Adipocyte (in vitro differentiated cells): Measurements from ENCODE around the gene STK33.
"Not testable (repeated sequence)": the region's sequence is repeated elsewhere in the genome, so short reads cannot be mapped to it uniquely, and the experiment has no call there.

Source experiments
- DNase-seq: peaks from one replicate; pipeline ENCODE4 v3.0.0-alpha.2; 2015; ENCODE audit warnings: low read depth
- H3K27me3 ChIP-seq: replicated peaks from 2 replicates; pipeline ENCODE4 v1.7.0; 2013; ENCODE audit warnings: mild to moderate bottlenecking, low read length, moderate library complexity; ENCODE audit not compliant: control insufficient read depth, insufficient read depth
- H3K36me3 ChIP-seq: 2 replicates; pipeline ENCODE4 v1.7.0; 2013; ENCODE audit warnings: low read length, mild to moderate bottlenecking, moderate library complexity; ENCODE audit not compliant: control insufficient read depth, insufficient read depth, severe bottlenecking
- H3K4me1 ChIP-seq: 2 replicates; pipeline ENCODE4 v1.7.0; 2013; ENCODE audit warnings: mild to moderate bottlenecking, low read length, moderate library complexity; ENCODE audit not compliant: control insufficient read depth, insufficient read depth
- H3K4me3 ChIP-seq: 2 replicates; pipeline ENCODE4 v1.7.0; 2013; ENCODE audit warnings: mild to moderate bottlenecking, low read length, moderate library complexity
- H3K9ac ChIP-seq: 2 replicates; pipeline ENCODE4 v1.7.0; 2013; ENCODE audit warnings: mild to moderate bottlenecking, low read length, moderate library complexity
- H3K9me3 ChIP-seq: 2 replicates; pipeline ENCODE4 v1.7.0; 2013; ENCODE audit warnings: mild to moderate bottlenecking, low read length, moderate library complexity; ENCODE audit not compliant: control insufficient read depth

STK33 gene

DNA sequence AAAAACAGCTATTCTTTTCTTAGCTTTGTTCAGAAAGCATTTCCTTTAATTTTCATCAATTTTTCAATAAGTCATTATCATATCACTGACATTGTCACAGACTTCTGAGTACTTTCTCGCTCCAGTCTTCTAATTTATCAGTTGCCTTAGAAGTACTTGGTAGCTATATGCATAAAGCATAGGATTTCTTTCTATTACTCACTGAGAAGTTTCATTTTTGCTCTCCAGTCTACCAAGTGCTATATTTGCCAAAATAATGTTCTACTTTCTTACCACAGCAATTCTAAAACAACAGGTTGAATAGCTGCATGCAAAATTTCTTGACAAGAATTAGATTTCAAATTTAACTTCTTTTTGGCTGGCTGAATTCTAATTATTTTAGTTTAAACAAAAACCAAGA is 116.3 kb downstream of the STK33 start:
- no peak overlapping the region for H3K9ac ChIP-seq
- H3K36me3 ChIP-seq, result no peaks in the 10 kb centered on the region
- no peak overlapping the region for H3K4me3 ChIP-seq
- H3K9me3 ChIP-seq, result no peaks in the 10 kb centered on the region
- no peaks in the 10 kb centered on the region for H3K27me3 ChIP-seq
- no peaks in the 10 kb centered on the region for H3K4me1 ChIP-seq
- no peak for DNase-seq

GRCh38 chr11:8477151-8477550 is 116.9 kb downstream of the STK33 start:
- no peaks in the 10 kb centered on the region for H3K36me3 ChIP-seq
- DNase-seq, result no peak
- no peak overlapping the region for H3K4me3 ChIP-seq
- H3K27me3 ChIP-seq, result no peaks in the 10 kb centered on the region
- no peaks in the 10 kb centered on the region for H3K9me3 ChIP-seq
- no peak overlapping the region for H3K9ac ChIP-seq
- no peaks in the 10 kb centered on the region for H3K4me1 ChIP-seq

DNA sequence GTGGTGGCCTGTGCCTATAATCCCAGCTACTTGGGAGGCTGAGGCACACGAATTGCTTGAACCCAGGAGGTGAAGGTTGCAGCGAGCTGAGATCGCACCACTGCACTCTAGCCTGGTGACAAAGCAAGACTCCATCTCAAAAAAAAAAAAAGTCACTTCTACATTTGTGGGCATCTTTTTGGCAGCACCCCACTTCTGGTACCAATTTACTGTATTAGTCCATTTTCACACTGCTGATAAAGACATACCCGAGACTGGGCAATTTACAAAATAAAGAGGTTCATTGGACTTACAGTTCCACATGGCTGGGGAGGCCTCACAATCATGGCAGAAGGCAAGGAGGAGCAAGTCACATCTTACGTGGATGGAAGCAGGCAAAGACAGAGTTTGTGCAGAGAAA is 126.2 kb downstream of the STK33 start:
- not testable (repeated sequence) for H3K9ac ChIP-seq, DNase-seq, H3K27me3 ChIP-seq, H3K4me3 ChIP-seq, H3K4me1 ChIP-seq, H3K36me3 ChIP-seq
- H3K9me3 ChIP-seq, result peaks cover 14% of the 10 kb centered on the region

GRCh38 chr11:8467356-8467755 is 126.7 kb downstream of the STK33 start:
- H3K9me3 ChIP-seq, result peaks cover 14% of the 10 kb centered on the region
- H3K27me3 ChIP-seq, H3K4me1 ChIP-seq, H3K9ac ChIP-seq, H3K4me3 ChIP-seq, DNase-seq, H3K36me3 ChIP-seq: not testable (repeated sequence)

DNA sequence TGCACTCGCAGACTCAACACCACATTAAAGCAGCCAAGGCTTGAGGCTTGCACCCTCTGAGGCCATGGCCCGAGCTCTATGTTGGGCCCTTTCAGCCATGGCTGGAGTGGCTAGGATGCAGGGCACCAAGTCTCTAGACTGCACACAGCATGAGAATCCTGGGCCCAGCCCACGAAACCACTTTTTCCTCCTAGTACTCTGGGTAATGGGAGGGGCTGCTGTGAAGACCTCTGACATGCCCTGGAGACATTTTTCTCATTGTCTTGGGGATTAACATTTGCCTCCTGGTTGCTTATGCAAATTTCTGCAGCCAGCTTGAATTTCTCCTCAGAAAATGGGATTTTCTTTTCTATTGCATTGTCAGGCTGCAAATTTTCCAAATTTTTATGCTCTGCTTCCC is 127.1 kb downstream of the STK33 start:
- peaks cover 14% of the 10 kb centered on the region for H3K9me3 ChIP-seq
- not testable (repeated sequence) for DNase-seq, H3K36me3 ChIP-seq, H3K27me3 ChIP-seq, H3K4me1 ChIP-seq, H3K4me3 ChIP-seq, H3K9ac ChIP-seq

DNA sequence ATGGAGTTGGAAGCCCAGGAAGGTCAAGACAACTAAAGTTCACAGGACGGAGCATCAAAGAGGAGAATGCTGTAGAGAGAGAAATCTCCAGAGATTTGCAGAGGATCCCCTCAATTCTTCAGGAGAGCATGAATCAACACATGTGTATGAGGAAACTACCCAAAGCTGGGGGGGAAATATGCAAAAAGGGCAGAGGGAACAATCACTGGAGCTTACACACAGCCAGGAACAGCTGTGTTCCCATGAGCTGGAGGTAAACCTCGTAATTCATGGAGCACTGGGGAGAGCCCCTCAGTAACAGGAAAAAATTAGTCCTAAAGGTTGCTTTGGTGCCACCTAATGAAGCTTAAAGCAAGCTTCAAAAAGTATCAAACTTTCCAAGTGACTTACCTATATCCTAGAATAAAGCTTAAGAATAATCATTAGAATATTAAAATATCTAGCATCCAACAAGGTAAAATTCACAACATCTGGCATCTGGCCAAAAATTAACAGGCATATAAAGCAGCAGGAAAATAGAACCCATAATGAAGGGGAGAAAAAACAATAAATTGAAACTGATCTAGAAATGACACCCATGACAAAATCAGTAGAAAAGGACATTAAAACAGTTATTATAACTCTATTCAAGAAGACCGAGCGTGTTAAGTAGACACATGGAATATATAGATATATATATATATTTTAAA is 134.2 kb downstream of the STK33 start:
- no peak overlapping the region for H3K4me3 ChIP-seq
- H3K36me3 ChIP-seq, result no peaks in the 10 kb centered on the region
- DNase-seq, result no peak
- no peaks in the 10 kb centered on the region for H3K4me1 ChIP-seq
- H3K27me3 ChIP-seq, result no peaks in the 10 kb centered on the region
- H3K9ac ChIP-seq, result no peak overlapping the region
- no peaks in the 10 kb centered on the region for H3K9me3 ChIP-seq

GRCh38 chr11:8442301-8442700 is 151.7 kb downstream of the STK33 start:
- no peaks in the 10 kb centered on the region for H3K4me1 ChIP-seq
- no peak overlapping the region for H3K4me3 ChIP-seq
- H3K9ac ChIP-seq, result no peak overlapping the region
- H3K36me3 ChIP-seq, result no peaks in the 10 kb centered on the region
- no peaks in the 10 kb centered on the region for H3K9me3 ChIP-seq
- no peaks in the 10 kb centered on the region for H3K27me3 ChIP-seq
- no peak for DNase-seq

- Histone ChIP-seq H3K4me3 (no peak overlapping the region), H3K27me3 (no peaks in the 10 kb centered on the region), H3K9ac (no peak overlapping the region), H3K4me1 (no peaks in the 10 kb centered on the region), H3K36me3 (no peaks in the 10 kb centered on the region), H3K9me3 (no peaks in the 10 kb centered on the region)
- no peak for DNase-seq
Measured at GRCh38 chr11:8440649-8441048, 153.4 kb downstream of the STK33 start.

DNA sequence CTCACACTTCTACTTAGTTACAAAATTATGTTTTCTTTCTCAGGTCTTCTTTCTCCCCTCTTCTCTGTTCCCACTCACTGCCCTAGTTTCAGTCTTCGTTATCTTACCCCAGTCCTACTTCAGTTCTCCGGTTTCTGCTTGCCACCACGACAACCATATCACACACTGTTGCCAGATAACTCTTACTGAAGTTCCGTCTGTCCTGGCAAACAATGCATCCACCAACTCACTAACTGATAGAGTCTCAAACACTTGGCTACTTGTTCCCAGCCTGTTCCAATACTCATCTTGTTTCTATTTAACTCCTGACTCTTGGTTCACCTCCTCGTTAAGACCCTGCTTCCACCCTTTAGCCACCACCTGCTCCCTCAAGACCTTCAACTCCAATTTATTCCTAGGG is 164.5 kb downstream of the STK33 start:
- Histone ChIP-seq H3K4me1 (no peaks in the 10 kb centered on the region), H3K36me3 (no peaks in the 10 kb centered on the region), H3K9ac (no peak overlapping the region), H3K27me3 (peaks cover 2% of the 10 kb centered on the region), H3K9me3 (no peaks in the 10 kb centered on the region), H3K4me3 (no peak overlapping the region)
- DNase-seq, result no peak

GRCh38 chr11:8426076-8426475 is 168.0 kb downstream of the STK33 start:
- Histone ChIP-seq H3K36me3 (no peaks in the 10 kb centered on the region), H3K27me3 (peaks cover 2% of the 10 kb centered on the region)

DNA sequence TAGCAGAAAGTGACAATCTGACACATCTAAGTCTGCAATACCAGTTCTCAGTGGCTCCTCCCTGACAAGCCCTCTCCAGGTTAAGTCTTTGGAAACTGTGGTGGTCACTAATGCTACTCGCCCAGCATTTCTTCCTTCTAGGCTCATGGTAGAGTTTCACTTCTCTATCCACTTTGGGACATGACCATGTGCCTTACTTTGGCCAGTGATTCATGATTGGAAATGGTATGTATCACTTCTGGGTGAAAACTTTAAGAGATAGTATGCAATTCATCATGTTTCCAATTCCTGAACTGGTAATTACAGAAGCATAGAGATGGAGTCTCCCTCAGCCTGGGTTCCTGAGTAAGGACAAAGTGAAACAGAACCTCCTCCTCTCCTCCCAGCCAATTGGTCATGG is 178.8 kb downstream of the STK33 start:
- H3K36me3 ChIP-seq, result no peaks in the 10 kb centered on the region
- no peak for DNase-seq
- H3K9ac ChIP-seq, result no peak overlapping the region
- H3K9me3 ChIP-seq, result no peaks in the 10 kb centered on the region
- peaks cover 4% of the 10 kb centered on the region for H3K27me3 ChIP-seq
- no peaks in the 10 kb centered on the region for H3K4me1 ChIP-seq
- H3K4me3 ChIP-seq, result no peak overlapping the region

More at GRCh38 chr11:8426076-8426475, 168.0 kb downstream of the STK33 start:
- Histone ChIP-seq H3K4me3 (no peak overlapping the region), H3K4me1 (no peaks in the 10 kb centered on the region), H3K9me3 (peaks cover 3% of the 10 kb centered on the region), H3K9ac (no peak overlapping the region)
- no peak for DNase-seq
